Measurements from ENCODE around the gene ARHGAP26. TPM values are rescaled to one million over a fixed set of nuclear protein-coding genes. Genes with fewer than 3 reads are reported as not detected.

ARHGAP26 gene
- total and polyA plus RNA-seq, 4 donors = 5.4 to 52.3 (median 30.4) TPM

- no peaks in the 10 kb centered on the region for H3K36me3 ChIP-seq (ENCODE audit: control insufficient read depth in 4 of 4, insufficient read depth in 4 of 4, low read length in 4 of 4)
- no peak overlapping the region for H3K4me3 ChIP-seq
- peaks cover 0 to 26% (median 0%) of the 10 kb centered on the region in 5 donors for H3K4me1 ChIP-seq (ENCODE audit: control insufficient read depth in 5 of 5, insufficient read depth in 5 of 5, low read length in 5 of 5)
- H3K27me3 ChIP-seq (ENCODE audit: control insufficient read depth in 3 of 3, insufficient read depth in 3 of 3, low read length in 2 of 3) = no peaks in the 10 kb centered on the region
- no peak for ATAC-seq (ENCODE audit: insufficient read depth, low FRiP score)
- no peak overlapping the region for H3K9ac ChIP-seq (ENCODE audit: insufficient read depth in 1 of 2, low read length in 2 of 2)
- WGBS, 2 donors = 94 to 100% methylated on average over 1 of the region's 1 CpG
- H3K27ac ChIP-seq (ENCODE audit: low read depth in 1 of 2, low read length in 1 of 2) = no peak overlapping the region
- no peak for TF ChIP-seq CTCF (IDR thresholded peaks at IDR 0.05; ENCODE audit: control extremely low read depth, extremely low read depth)
- peaks cover 0 to 2% (median 0%) of the 10 kb centered on the region in 4 donors for H3K9me3 ChIP-seq (ENCODE audit: control insufficient read depth in 4 of 4, insufficient read depth in 3 of 4, low read length in 3 of 4)
- no peak for DNase-seq
Observed at GRCh38 chr5:143247134-143247815, 477.1 kb downstream of the ARHGAP26 start.

GRCh38 chr5:143248391-143248790 is 478.2 kb downstream of the ARHGAP26 start:
- no peak overlapping the region for H3K4me3 ChIP-seq
- peak in 2 of 3 donors; percentile 27 to 34 for DNase-seq
- H3K27ac ChIP-seq (ENCODE audit: low read depth in 1 of 2, low read length in 1 of 2) = no peak overlapping the region
- H3K36me3 ChIP-seq (ENCODE audit: control insufficient read depth in 4 of 4, insufficient read depth in 4 of 4, low read length in 4 of 4) = no peaks in the 10 kb centered on the region
- H3K27me3 ChIP-seq (ENCODE audit: control insufficient read depth in 3 of 3, insufficient read depth in 3 of 3, low read length in 2 of 3) = no peaks in the 10 kb centered on the region
- peaks cover 0 to 2% (median 0%) of the 10 kb centered on the region in 4 donors for H3K9me3 ChIP-seq (ENCODE audit: control insufficient read depth in 4 of 4, insufficient read depth in 3 of 4, low read length in 3 of 4)
- H3K4me1 ChIP-seq (ENCODE audit: control insufficient read depth in 5 of 5, insufficient read depth in 5 of 5, low read length in 5 of 5) = peaks cover 0 to 26% (median 0%) of the 10 kb centered on the region in 5 donors
- no peak for TF ChIP-seq CTCF (IDR thresholded peaks at IDR 0.05; ENCODE audit: control extremely low read depth, extremely low read depth)
- ATAC-seq (ENCODE audit: insufficient read depth, low FRiP score) = no peak
- 72 to 79% methylated on average over 3 of the region's 3 CpGs for WGBS, 2 donors
- H3K9ac ChIP-seq (ENCODE audit: insufficient read depth in 1 of 2, low read length in 2 of 2) = no peak overlapping the region

GRCh38 chr5:143248822-143249579 is 478.8 kb downstream of the ARHGAP26 start:
- Histone ChIP-seq H3K36me3 (ENCODE audit: control insufficient read depth in 4 of 4, insufficient read depth in 4 of 4, low read length in 4 of 4) (no peaks in the 10 kb centered on the region), H3K27ac (ENCODE audit: low read depth in 1 of 2, low read length in 1 of 2) (no peak overlapping the region), H3K4me1 (ENCODE audit: control insufficient read depth in 5 of 5, insufficient read depth in 5 of 5, low read length in 5 of 5) (peaks cover 0 to 22% (median 0%) of the 10 kb centered on the region in 5 donors), H3K9ac (ENCODE audit: insufficient read depth in 1 of 2, low read length in 2 of 2) (no peak overlapping the region), H3K4me3 (no peak overlapping the region), H3K9me3 (ENCODE audit: control insufficient read depth in 4 of 4, insufficient read depth in 3 of 4, low read length in 3 of 4) (peaks cover 0 to 2% (median 0%) of the 10 kb centered on the region in 4 donors), H3K27me3 (ENCODE audit: control insufficient read depth in 3 of 3, insufficient read depth in 3 of 3, low read length in 2 of 3) (no peaks in the 10 kb centered on the region)
- 73 to 88% methylated on average over 3 of the region's 3 CpGs for WGBS, 2 donors
- TF ChIP-seq CTCF (IDR thresholded peaks at IDR 0.05; ENCODE audit: control extremely low read depth, extremely low read depth) = no peak
- ATAC-seq (ENCODE audit: insufficient read depth, low FRiP score) (no peak), DNase-seq (peak in 2 of 3 donors; percentile 45 to 68)

Data from lung (tissue), 12 donors.